HG03354 (cell line): ENCODE measurements around the gene GOLGA8J.
"Not testable (repeated sequence)": the region's sequence is repeated elsewhere in the genome, so short reads cannot be mapped to it uniquely, and the experiment has no call there.

ENCODE experiments used
- ATAC-seq: cut with Tn5 transposase; IDR thresholded peaks from one replicate; pipeline ENCODE4 v1.9.1; 2021; ENCODE audit warnings: mild to moderate bottlenecking; ENCODE audit not compliant: unreplicated experiment, poor library complexity, severe bottlenecking

GOLGA8J gene

GRCh38 chr15:30072630-30073029, 10.1 kb upstream of the GOLGA8J start:
- ATAC-seq: no peak

- ATAC-seq: no peak
Measured at GRCh38 chr15:30073915-30074314, 8.8 kb upstream of the GOLGA8J start.

GRCh38 chr15:30080816-30081215, 1.9 kb upstream of the GOLGA8J start:
- ATAC-seq: not testable (repeated sequence)

GRCh38 chr15:30097827-30098226, 15.1 kb downstream of the GOLGA8J start:
- ATAC-seq: peak; percentile 52

DNA sequence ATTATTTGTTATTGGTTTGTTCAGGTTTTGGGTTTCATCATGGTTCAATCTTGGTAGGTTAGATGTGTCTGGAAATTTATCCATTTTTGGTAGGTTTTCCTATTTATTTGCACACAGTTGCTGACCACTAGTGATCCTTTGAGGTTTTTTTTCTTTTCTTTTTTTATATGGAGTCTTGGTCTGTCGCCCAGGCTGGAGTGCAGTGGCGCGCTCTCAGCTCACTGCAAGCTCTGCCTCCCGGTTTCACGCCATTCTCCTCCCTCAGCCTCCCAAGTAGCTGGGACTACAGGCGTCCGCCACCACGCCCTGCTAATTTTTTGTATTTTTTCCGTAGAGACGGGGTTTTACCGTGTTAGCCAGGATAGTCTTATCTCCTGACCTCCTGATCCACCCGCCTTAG, 20.1 kb downstream of the GOLGA8J start:
- ATAC-seq: not testable (repeated sequence)

DNA sequence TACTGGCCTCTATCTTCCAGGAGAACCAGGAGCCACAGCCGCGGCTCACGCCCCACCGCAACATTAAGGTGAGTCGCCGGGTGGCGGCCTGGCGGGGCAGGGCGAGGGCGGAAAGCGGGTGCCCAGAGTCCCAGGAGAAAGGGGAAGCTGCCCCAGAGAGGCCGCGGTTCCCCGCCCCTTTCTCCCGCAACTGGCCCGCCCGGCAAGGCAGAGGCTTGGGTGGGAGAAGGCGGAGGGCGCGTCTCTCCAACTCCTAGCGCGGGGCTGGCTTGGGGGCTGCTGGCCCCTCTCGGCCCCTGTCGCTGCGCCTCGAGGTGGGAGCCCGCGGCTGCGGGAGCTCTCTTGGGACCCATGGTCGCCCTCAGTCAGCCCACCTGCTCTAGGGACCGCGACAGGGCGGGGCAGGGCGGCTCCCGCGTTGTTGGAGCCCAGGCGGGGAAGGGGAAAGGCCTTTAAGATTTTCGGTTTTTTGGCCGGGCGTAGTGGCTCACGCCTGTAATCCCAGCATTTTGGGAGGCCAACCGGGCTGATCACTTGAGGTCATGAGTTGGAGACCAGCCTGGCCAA, 21.3 kb downstream of the GOLGA8J start:
- not testable (repeated sequence) for ATAC-seq

DNA sequence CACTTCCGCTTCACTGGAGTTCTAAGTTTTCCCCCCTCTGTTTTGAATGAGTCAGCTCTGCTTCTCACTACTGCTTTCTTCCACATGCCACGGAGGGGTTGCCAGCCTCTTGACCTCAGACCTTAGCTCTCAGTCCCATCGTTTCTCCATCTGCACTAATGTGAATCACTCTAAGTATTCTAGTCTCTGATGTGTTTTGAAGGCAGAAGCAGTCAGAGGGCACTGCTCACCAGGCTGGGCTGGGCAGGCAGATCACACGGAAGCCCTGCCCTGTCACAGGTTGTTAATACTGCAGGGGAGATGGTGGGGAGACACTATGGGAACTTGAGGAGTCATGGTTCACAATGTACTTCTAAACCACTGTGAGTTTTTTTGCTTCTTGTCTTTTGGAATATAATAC, 27.8 kb downstream of the GOLGA8J start:
- not testable (repeated sequence) for ATAC-seq

DNA sequence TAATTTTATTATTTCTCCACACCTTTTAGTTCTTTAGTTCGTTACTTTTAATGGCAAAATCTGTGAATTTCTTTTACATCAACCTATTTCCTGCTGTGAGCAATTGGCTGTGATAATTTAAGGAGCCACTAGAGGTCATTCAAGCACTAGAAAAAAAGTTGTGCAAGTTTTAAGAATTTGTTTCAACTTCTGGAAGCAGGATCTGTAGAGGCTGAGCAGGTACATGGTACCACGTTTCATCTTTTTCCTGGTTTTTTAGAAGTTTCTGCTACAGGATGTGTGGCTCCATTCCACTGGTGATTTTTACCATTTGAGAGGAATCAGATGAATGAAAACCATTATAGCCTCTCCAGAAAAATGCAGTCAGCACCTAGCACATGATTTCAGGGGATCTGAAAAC, 47.3 kb downstream of the GOLGA8J start:
- not testable (repeated sequence) for ATAC-seq

DNA sequence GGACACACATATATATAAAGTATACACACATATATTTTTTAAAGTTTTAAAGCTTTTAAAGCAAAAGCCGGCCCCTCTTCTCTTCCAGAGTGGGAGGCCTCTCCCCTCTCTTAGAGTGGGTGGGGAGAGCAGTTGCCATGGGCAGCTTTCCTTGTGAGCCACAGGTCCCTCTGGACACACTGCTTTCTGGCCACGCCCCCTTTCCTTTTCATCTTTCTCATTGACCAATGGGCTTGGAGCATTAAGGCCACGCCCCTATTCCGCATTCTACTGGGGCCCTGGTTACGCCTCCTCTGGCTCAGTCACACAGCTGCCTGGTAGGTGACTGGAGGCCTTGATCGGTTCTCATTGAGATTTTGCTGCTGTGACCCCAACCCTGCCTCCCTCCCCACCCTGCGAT, 52.0 kb downstream of the GOLGA8J start, which contains the start of gene GOLGA8T:
GOLGA8T (plus strand) TSS at position 301 of the 400 bp plus-strand sequence; CDS start at position 399, 98 bp downstream.
- not testable (repeated sequence) for ATAC-seq
